Renal cortical epithelial cell (primary cell): ENCODE results near the gene SLC7A9. TPM values are rescaled to one million over a fixed set of nuclear protein-coding genes. Genes with fewer than 3 reads are reported as not detected.

Experiments
- DNase-seq: peaks from one replicate; pipeline ENCODE4 v3.0.0-alpha.2; 2011; ENCODE audit warnings: low read depth
- total RNA-seq: library from RNA; depleted of rRNA; stranded (reverse); fragments of >200 nt; gene quantifications from 2 replicates; pipeline ENCODE4 v1.2.3, GENCODE V29; 2014

The SLC7A9 gene
- total RNA-seq, 1 donor from 2014 or later, result 0.15 TPM

DNA sequence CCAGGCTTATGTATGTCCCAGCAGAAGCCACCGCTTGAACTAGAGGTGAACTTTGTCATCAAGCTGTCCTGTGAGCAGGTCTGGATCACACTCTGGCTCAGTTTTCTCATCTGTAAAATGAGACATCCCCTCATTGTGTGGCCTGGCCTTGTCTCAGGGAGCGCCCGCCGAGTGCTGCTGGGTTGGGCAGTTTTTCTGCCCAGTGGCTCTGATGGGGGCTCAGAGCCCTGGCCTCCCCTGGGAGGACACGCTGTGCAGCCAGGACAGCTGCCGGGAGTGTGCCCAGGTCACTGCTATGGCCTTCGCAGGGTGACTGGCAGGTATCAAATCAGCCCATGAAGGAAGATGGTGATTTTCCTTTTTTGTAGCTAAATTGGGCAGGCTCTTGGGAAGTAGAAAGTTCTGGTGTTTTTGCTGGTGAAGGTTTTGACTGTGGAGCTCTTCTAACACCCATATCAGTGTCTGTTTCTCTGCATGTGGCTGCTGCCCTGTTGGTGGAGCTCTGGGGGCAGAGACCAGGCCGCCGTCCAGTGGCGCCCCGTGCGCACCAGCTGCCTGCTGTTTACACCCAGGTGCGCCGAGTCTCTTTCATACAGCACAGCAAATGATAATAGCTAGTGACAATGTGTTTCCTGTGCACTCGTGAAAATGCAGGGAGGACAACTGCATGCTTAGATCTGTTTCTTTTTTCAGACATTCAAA, 40.8 kb downstream of the SLC7A9 start:
- no peak for DNase-seq

DNA sequence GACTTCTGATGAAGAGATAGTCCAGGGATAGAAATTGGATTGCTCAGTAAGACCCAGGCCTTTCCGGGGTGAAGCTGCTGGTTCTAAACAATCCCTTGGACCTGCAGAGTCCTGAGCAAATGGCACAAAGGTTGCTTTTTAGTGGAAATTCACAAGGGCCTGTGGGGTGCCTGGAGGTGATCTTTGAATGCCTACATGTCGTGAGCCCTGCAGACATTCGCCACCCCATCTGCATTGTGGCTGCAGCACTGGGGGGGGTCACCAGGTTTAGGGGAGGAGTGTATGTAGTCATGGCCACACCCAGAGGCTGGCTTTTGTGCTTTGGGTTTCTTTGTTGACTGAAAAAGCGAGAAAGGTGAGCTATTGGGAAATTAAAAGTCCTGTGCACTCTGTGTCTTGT, 41.4 kb downstream of the SLC7A9 start:
- DNase-seq, result no peak

- no peak for DNase-seq
These were observed 44.5 kb downstream of the SLC7A9 start for GRCh38 chr19:32824916-32825608.

DNA sequence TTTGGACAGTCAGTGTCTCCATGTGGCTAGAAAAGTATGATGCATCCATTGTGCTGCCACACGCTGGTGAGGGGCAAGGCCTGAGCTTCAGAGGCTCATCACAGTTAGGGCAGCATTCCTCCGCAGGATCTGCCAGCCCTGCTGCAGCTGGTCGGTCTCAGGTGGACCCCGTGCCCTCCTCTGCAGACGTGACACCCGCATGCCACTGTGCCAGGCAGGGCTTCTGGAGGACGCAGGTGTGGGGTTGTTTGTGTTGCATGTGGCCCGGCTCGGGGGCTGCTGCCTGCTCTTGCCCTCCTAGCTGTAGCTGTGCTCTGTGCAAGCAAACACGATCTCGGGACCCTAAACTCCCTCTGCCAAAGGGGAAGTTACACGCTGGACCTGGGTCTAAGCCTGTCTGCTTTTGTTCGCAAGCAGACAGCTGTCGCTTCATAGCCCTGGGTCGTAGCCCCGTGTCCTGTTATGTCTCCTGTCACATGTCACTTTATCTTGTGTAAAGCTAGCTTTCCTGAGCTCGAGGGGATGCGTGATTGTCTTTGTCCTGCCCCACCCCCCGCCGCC, 45.3 kb downstream of the SLC7A9 start:
- no peak for DNase-seq

DNA sequence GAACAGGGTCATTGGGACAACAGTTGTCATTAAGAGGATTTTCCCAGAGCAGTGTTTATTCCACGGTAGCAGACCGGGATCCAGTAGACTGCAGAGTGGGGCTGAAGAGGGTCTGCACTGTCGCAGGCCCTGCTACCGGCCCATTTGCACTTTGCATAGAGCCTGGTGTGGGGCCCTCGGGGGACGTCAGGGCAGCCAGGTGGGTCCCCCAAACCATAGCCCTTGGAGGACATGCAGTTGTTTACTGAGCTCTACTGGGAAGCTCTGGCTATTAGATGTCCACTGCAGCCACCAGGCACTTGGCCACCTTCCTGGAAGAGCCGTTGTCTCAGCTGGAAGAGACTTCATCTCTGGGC, 45.8 kb downstream of the SLC7A9 start:
- DNase-seq, result no peak

DNA sequence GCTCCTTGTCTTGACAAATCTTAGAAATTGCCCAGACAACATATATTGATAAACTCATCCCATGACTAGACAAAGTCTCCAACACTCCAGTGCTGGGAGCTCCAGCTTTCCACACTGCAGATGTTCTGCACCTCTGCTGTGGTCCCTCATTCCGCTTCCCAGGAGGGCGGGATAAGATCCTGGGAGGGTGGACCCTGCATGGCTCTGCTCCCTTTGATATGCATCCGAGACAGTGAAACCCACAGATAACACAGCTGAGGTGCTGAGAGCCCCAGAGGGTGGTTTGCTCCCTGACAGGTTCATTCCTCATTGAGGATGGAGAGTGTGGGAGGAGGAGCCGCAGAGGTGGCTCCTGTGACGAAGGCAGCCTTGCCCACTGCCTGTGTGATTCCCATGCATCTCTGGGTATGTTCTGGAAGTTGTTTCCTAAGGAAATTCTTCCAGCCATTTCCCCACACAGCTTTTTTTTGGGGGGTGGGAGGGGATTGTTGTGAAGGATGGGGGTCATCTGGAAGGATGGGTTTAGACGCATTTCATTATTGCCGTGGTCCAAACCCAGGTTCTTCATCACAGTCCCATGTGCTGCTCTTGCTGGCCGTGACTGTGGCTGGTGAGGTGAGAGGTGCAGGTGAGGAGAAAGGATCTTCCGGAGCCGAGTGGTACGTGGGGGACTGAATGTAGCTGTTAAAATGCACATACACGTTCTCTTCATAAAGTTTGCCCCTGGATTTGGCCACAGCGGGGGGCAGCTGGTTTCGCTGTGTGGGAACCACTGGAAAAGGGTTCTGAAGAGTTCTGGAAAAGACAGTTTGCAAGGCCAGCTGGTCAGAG, 46.4 kb downstream of the SLC7A9 start:
- no peak for DNase-seq

DNA sequence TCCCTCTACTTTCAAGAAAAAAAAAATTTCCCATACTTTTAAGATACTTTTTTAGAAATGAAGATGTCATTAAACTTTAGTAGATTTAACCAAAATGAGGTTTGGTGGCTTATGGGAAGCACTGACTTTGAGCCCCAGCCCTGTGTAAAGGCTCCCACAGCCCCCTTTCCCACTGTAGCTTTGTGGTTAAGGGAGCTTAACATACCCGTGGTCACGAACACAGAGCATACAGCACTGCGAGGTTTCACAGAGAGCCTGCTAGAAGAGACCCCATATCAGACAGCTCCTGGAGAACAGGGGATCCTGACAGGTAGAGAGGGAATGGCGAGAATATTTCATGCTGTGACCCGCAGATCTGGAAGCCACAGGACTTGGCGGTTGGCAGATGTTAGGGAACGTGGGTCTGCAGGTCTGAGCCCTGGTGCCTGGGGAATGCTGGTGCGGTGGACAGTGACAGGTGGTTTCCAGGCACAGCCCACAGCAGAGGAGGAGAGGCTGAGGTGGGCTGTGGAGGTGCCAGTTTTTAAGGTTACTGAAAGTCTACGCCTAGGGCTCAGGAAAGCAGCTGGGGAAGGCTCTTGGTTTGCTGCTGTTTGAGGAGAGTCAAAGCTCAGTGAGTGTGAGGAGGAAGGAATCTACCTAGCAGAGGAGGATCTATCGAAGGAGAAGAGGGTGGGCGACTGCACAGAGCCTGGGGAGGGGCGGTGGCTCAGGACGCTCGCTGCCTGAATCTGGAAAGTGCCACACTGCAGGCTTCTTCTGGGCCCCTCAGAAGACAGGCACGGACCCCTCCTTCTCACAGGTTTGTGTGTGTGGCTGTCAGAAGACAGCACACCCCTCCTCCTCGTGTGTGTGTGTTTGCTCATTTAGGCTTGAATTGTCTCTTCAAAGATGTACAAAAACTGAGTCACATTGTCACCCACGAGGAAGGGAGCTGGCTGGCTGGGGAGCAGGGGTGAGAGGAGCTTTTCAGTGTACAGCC, 49.9 kb downstream of the SLC7A9 start:
- no peak for DNase-seq

GRCh38 chr19:32818536-32818935, 51.0 kb downstream of the SLC7A9 start:
- DNase-seq, result no peak

GRCh38 chr19:32817569-32818476, 51.7 kb downstream of the SLC7A9 start:
- DNase-seq, result no peak

DNA sequence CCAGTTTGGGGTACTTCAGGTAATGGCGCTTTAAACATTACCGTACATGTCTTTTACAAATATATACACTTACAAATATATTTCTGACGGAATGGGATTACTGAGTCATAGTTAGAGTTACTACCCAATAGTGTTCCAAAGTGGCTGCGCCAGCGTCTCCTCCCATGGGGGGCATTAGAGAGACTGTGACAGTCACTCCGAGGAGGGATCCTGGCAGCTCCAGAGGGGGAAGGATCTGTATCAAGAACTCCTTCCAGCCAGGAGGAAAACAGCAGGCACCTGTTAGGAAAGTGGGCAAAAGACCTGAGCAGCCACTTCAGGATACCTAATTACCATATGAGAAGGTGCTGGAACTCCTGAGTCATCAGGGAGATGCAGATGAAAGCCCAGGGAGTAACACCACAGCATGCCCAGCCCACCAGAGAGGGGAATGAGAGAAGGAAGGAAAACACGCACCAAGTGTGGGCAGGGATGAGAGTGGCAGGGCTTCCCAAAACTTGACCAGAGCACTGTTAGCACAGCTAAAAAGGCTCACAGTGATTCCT, 52.9 kb downstream of the SLC7A9 start:
- DNase-seq, result no peak

- no peak for DNase-seq
These were observed 54.9 kb downstream of the SLC7A9 start for GRCh38 chr19:32814624-32815023.

DNA sequence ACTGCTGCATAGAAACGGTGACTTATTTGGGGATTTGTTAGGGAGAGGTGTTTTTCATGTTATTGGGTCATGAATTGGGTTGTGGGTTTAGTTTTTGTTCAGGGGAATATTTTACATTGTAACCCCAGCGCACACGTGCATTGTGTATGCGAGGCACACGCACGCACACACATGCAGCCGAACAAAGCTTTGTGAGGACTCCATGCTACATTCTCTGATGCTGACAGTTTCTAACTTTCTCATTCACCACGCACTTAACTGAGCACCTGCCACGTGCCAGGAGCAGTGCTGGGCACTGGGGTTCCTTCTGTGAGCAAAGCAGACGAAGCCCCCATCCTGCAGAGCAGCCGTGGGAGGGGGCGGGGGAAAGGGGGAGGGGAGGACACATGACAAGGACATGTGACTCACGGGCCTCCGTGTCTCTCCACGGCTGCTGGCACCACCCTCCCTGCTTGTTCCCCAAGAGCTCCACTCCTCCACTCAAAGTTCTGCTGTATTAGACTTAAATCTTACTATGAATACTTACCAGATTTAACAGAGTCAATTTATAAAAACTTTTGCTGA, 55.6 kb downstream of the SLC7A9 start:
- no peak for DNase-seq

DNA sequence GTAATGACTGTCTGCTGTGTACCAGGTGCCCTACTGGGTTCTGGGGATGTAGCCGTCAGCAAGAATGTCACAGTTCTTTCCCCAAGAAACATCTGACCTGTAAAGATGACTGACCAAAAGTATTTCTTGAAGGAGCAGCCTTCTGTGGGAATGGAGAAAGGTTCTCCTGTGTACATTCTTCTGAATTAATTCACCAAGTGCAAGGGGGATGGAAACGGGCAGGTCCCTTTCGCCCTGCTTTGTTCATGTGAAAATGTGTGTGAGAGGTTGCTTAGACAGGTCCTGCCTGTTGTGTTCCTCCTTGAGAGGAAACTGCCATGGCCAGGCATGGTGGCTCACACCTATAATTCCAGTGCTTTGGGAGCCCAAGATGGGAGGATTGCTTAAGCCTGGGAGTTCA, 57.0 kb downstream of the SLC7A9 start:
- DNase-seq, result no peak

DNA sequence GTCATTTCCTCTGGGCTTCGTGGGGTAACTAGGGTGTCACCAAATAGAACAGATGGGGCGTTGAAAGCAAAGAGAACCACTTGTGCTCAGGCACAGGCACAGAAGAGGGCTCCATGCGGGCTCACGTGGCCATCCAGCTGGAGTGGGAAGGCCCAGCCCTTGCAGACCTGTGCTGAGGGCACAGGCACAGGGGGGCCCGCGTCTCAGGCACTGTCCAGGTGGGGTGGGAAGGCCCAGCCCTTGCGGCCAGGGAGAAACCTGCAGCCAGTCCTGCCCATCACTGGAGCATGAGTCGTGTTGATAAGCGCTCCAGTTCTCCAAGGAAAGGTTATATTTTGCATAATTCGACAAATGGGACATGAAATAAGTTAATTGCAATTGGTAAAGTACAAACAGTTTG, 57.5 kb downstream of the SLC7A9 start:
- no peak for DNase-seq

DNA sequence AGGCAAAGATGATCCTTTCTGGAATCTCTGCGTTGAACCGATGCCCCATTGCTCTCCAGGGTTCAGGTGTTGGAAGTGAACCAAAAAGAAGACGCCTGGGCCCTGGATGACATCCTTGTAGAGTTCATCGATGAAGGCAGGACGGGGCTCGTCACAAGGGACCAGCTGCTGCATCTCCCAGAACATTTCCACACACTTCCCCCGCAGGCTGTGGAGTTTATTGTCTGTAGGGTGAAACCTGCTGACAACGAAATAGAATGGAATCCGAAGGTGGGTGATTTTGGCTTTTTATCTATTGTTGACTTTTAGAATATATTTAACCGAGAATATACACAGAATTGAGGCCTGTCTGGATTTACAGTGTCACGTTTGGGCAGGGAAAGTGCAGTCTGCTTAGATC, 58.4 kb downstream of the SLC7A9 start:
- DNase-seq, result no peak

DNA sequence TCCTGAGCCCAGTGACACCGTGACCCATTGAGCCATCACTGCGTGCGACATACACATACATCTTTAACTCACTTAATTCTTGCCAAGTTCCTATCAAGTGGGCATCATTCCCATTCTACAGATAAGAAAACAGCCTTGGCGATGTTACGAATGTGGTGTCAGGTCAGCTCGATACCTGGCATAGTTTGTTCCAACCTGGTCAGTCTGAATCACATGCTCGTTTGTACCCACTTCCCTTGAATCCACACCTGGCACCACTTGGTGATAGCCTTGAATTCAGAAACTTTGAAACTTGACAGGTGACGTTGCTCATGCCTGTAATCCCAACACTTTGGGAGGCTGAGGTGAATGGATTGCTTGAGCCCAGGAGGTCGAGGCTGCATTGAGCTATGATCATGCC, 59.1 kb downstream of the SLC7A9 start:
- DNase-seq, result no peak

- no peak for DNase-seq
These were observed 59.8 kb downstream of the SLC7A9 start for GRCh38 chr19:32809754-32810153.

GRCh38 chr19:32809254-32809653, 60.3 kb downstream of the SLC7A9 start:
- DNase-seq, result no peak

DNA sequence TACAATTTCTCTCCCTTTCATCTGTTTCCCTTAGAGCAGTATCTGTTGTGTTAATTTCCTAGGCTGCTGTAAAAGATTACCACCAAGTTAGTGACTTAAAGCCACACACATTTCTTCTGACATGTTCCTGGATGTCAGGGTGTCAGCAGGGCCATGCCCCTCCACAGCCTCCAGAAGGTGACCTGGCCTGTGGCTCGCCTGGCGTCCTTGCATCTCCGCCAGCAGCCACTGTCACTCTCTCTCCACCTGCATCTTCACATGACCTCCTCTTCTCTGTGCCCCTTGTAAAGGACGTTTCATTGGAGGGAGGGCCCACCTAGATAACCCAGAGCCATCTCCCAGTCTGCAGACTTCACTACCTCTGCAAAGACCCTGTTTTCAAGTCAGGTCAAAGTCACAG, 61.3 kb downstream of the SLC7A9 start:
- DNase-seq, result no peak

DNA sequence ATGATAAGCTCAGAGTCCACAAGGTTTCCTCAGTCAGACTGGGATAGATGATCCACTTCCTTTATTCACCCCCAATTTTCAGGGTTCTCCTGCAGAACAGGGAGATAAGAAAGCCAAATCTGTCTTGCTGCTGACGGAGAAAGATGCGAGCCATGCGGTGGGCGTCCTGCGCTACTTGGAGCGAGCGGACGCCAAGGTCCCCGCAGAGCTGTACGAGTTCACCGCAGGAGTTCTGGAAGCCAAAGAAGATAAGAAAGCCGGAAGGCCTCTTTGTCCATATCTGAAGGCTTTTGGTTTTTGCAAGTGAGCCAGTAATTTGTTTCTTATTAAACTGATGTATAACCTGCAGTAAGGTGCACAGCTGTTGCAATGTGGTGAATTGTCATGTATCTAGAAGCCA, 66.7 kb downstream of the SLC7A9 start:
- DNase-seq, result no peak
